K562 (cell line): ENCODE results near the gene FASTK. TPM values are rescaled to one million over a fixed set of nuclear protein-coding genes. Genes with fewer than 3 reads are reported as not detected.

ENCODE experiments used
- BMI1 ChIP-seq: fragments of 150-350 bp; IDR thresholded peaks from 2 replicates; pipeline ENCODE4 v1.6.1; 2014; ENCODE audit warnings: low read length
- CHD2 ChIP-seq: IDR thresholded peaks from 2 replicates; pipeline ENCODE4 v1.6.1; 2011; ENCODE audit warnings: low read depth, low read length
- ELK1 ChIP-seq: sonication (generic); formaldehyde crosslinking; IDR thresholded peaks from 2 replicates; pipeline ENCODE4 v1.8.1; 2022; ENCODE audit warnings: missing genetic modification reagents
- GABPA ChIP-seq: fragments of 200-800 bp; sonication (Bioruptor generic); conservative IDR thresholded peaks from 2 replicates; pipeline ENCODE4 v1.6.1; 2016; ENCODE audit warnings: low read depth, missing genetic modification characterization, missing compliant biosample characterization
- GATA2 ChIP-seq: sonication (generic); formaldehyde crosslinking; IDR thresholded peaks from 2 replicates; pipeline ENCODE4 v1.4.0; 2020; ENCODE audit warnings: mild to moderate bottlenecking, missing genetic modification reagents
- KLF13 ChIP-seq: fragments of 450-650 bp; IDR thresholded peaks from 2 replicates; pipeline ENCODE4 v1.6.1; 2016; ENCODE audit warnings: missing genetic modification characterization, low read depth, mild to moderate bottlenecking, missing compliant biosample characterization, moderate library complexity, borderline replicate concordance
- MAFK ChIP-seq: IDR thresholded peaks from 2 replicates; pipeline ENCODE4 v1.6.1; 2011; ENCODE audit warnings: low read length, improper control_type of control experiment
- NFE2L1 ChIP-seq: fragments of 450-650 bp; IDR thresholded peaks from 2 replicates; pipeline ENCODE4 v1.6.1; 2016; ENCODE audit warnings: missing genetic modification characterization, low read depth, mild to moderate bottlenecking, missing compliant biosample characterization, moderate library complexity, borderline replicate concordance
- NRF1 ChIP-seq, 2 experiments: fragments of 450-650 bp; IDR thresholded peaks in 1 of 2; conservative IDR thresholded peaks in 1 of 2; 2 replicates each; pipeline ENCODE4 v1.6.1; 2014; ENCODE audit warnings: mild to moderate bottlenecking in 2 of 2
- RB1 ChIP-seq: fragments of 450-650 bp; IDR thresholded peaks from 2 replicates; pipeline ENCODE4 v1.6.1; 2017; ENCODE audit warnings: low read depth, mild to moderate bottlenecking
- WHSC1 ChIP-seq: IDR thresholded peaks from one replicate; pipeline ENCODE4 v1.6.1; 2012; ENCODE audit warnings: low read length, control low read depth, inconsistent platforms
- ZNF133 ChIP-seq: fragments of 250-450 bp; sonication (Bioruptor Pico); IDR thresholded peaks from 2 replicates; pipeline ENCODE4 v1.4.0; 2020; ENCODE audit warnings: mild to moderate bottlenecking
- ZNF23 ChIP-seq: fragments of 250-450 bp; sonication (Bioruptor Pico); IDR thresholded peaks from 2 replicates; pipeline ENCODE4 v1.4.0; 2020; ENCODE audit warnings: mild to moderate bottlenecking
- ZNF57 ChIP-seq: fragments of 450-650 bp; formaldehyde crosslinking; IDR thresholded peaks from 2 replicates; pipeline ENCODE4 v1.4.0; 2020; ENCODE audit warnings: mild to moderate bottlenecking, moderate library complexity
- polyA plus RNA-seq, 8 experiments: library from polyadenylated mRNA; depleted of rRNA in 4 of 8; stranded (reverse) in 5 of 8; unstranded in 3 of 8; fragments of >200 nt; fragmentation: Nextera tagmentation in 2 of 8; fragmentation: Illumina TruSeq in 1 of 8; extraction: Ambion mirVana in 2 of 8; extraction: Trizol in 1 of 8; gene quantifications; 2 replicates each; pipeline versions ENCODE4 v1.2.1 to v1.2.3, GENCODE V29; 2011 to 2014; ENCODE audit warnings: inconsistent platforms in 1 of 8, missing spikeins in 1 of 8
- total RNA-seq, 7 experiments: library from RNA; depleted of rRNA in 6 of 7; stranded (reverse); fragments of >200 nt in 6 of 7; fragmentation: Illumina TruSeq in 2 of 7; extraction: Trizol in 2 of 7; gene quantifications; 2 replicates each; pipeline versions ENCODE4 v1.2.1 to v1.2.3, GENCODE V29; 2011 to 2021; ENCODE audit warnings: low replicate concordance in 1 of 7
- TF ChIP-seq, protein P1 (sequence below): sonication (generic); formaldehyde crosslinking; IDR thresholded peaks from 2 replicates; pipeline ENCODE4 v1.8.0; 2023; ENCODE audit warnings: mild to moderate bottlenecking, missing genetic modification reagents
- TF ChIP-seq, protein P2 (sequence below): sonication (generic); formaldehyde crosslinking; IDR thresholded peaks from 2 replicates; pipeline ENCODE4 v1.5.0; 2020; ENCODE audit warnings: missing genetic modification reagents
- TF ChIP-seq, protein P3 (sequence below): IDR thresholded peaks from 2 replicates; pipeline ENCODE4 v1.6.1; 2016; ENCODE audit warnings: missing genetic modification characterization, missing compliant biosample characterization
- TF ChIP-seq, protein P4 (sequence below): fragments of 450-650 bp; formaldehyde crosslinking; IDR thresholded peaks from 2 replicates; pipeline ENCODE4 v1.4.0; 2020; ENCODE audit warnings: mild to moderate bottlenecking, moderate library complexity
- TF ChIP-seq, protein P5 (sequence below): fragments of 250-450 bp; sonication (Bioruptor Pico); IDR thresholded peaks from 2 replicates; pipeline ENCODE4 v1.5.0; 2021

FASTK gene
- total and polyA plus RNA-seq, 9 of the 15 experiments (the other 6 are each of a cell fraction or from before 2014, with no cell fraction given): 0.51 to 150 (median 48.2) TPM

DNA sequence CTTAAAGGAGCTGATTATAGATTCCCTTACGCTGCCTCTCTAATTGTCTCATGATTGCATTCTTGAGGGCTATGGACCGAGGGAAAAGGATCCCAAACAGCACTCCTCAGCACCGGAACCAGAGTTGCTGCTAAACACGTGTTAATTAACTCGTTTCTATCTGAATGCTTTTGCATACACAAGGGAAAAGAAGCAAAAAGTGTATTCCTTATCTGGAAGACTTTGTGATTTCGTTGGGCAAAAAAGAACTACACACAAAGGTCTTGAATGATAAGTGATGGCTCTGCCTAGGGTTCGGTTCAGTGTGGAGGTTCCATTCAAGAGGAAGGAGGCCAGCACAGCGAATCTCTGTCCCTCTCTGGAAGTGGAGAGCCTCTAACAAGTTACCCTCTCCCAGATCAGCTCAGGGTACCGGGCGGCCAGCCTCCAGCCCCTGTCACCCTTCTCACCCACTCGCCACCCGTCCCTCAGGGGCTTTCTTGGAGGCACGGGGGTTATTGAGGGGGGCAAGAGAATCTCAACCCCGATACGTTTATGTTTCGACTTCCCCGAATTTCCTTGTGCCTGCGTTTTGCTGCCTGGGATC is 21.7 kb downstream of the FASTK start (continued):
- TF ChIP-seq KLF13 (tag): no peak
- no peak for TF ChIP-seq ZNF57 (CRISPR knock-in tag)
- TF ChIP-seq WHSC1: no peak
- TF ChIP-seq, protein P1, sequence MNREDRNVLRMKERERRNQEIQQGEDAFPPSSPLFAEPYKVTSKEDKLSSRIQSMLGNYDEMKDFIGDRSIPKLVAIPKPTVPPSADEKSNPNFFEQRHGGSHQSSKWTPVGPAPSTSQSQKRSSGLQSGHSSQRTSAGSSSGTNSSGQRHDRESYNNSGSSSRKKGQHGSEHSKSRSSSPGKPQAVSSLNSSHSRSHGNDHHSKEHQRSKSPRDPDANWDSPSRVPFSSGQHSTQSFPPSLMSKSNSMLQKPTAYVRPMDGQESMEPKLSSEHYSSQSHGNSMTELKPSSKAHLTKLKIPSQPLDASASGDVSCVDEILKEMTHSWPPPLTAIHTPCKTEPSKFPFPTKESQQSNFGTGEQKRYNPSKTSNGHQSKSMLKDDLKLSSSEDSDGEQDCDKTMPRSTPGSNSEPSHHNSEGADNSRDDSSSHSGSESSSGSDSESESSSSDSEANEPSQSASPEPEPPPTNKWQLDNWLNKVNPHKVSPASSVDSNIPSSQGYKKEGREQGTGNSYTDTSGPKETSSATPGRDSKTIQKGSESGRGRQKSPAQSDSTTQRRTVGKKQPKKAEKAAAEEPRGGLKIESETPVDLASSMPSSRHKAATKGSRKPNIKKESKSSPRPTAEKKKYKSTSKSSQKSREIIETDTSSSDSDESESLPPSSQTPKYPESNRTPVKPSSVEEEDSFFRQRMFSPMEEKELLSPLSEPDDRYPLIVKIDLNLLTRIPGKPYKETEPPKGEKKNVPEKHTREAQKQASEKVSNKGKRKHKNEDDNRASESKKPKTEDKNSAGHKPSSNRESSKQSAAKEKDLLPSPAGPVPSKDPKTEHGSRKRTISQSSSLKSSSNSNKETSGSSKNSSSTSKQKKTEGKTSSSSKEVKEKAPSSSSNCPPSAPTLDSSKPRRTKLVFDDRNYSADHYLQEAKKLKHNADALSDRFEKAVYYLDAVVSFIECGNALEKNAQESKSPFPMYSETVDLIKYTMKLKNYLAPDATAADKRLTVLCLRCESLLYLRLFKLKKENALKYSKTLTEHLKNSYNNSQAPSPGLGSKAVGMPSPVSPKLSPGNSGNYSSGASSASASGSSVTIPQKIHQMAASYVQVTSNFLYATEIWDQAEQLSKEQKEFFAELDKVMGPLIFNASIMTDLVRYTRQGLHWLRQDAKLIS (CRISPR knock-in tag): peak; percentile 63; the same call in 1 of the 2 replicates
- no peak for TF ChIP-seq CHD2
- TF ChIP-seq, protein P2, sequence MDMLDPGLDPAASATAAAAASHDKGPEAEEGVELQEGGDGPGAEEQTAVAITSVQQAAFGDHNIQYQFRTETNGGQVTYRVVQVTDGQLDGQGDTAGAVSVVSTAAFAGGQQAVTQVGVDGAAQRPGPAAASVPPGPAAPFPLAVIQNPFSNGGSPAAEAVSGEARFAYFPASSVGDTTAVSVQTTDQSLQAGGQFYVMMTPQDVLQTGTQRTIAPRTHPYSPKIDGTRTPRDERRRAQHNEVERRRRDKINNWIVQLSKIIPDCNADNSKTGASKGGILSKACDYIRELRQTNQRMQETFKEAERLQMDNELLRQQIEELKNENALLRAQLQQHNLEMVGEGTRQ: no peak
- no peak for TF ChIP-seq NRF1 (conservative IDR thresholded peaks at IDR 0.05 in 1 of 2, IDR thresholded peaks at IDR 0.05 in 1 of 2)
- TF ChIP-seq, protein P3, sequence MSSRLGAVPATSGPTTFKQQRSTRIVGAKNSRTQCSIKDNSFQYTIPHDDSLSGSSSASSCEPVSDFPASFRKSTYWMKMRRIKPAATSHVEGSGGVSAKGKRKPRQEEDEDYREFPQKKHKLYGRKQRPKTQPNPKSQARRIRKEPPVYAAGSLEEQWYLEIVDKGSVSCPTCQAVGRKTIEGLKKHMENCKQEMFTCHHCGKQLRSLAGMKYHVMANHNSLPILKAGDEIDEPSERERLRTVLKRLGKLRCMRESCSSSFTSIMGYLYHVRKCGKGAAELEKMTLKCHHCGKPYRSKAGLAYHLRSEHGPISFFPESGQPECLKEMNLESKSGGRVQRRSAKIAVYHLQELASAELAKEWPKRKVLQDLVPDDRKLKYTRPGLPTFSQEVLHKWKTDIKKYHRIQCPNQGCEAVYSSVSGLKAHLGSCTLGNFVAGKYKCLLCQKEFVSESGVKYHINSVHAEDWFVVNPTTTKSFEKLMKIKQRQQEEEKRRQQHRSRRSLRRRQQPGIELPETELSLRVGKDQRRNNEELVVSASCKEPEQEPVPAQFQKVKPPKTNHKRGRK (tag): no peak
- no peak for TF ChIP-seq GATA2
- TF ChIP-seq, protein P4, sequence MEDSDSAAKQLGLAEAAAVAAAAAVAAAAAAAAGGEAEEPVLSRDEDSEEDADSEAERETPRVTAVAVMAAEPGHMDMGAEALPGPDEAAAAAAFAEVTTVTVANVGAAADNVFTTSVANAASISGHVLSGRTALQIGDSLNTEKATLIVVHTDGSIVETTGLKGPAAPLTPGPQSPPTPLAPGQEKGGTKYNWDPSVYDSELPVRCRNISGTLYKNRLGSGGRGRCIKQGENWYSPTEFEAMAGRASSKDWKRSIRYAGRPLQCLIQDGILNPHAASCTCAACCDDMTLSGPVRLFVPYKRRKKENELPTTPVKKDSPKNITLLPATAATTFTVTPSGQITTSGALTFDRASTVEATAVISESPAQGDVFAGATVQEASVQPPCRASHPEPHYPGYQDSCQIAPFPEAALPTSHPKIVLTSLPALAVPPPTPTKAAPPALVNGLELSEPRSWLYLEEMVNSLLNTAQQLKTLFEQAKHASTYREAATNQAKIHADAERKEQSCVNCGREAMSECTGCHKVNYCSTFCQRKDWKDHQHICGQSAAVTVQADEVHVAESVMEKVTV (CRISPR knock-in tag): no peak
- TF ChIP-seq MAFK: no peak
- no peak for TF ChIP-seq ELK1
- TF ChIP-seq, protein P5, sequence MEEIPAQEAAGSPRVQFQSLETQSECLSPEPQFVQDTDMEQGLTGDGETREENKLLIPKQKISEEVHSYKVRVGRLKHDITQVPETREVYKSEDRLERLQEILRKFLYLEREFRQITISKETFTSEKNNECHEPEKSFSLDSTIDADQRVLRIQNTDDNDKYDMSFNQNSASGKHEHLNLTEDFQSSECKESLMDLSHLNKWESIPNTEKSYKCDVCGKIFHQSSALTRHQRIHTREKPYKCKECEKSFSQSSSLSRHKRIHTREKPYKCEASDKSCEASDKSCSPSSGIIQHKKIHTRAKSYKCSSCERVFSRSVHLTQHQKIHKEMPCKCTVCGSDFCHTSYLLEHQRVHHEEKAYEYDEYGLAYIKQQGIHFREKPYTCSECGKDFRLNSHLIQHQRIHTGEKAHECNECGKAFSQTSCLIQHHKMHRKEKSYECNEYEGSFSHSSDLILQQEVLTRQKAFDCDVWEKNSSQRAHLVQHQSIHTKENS (CRISPR knock-in tag): no peak
- no peak for TF ChIP-seq GABPA
- TF ChIP-seq BMI1: no peak
- no peak for TF ChIP-seq ZNF23
- no peak for TF ChIP-seq RB1
- TF ChIP-seq ZNF133: no peak
- no peak for TF ChIP-seq NFE2L1 (tag)
